PC-3 (cell line): ENCODE data around the gene IMPA2. TPM values are rescaled to one million over a fixed set of nuclear protein-coding genes. Genes with fewer than 3 reads are reported as not detected.

Experiments used
- ATAC-seq: fragments of 200-7000 bp; cut with Tn5 transposase; 2 replicates; pipeline ENCODE4 v1.9.1; 2020; ENCODE audit warnings: mild to moderate bottlenecking, moderate library complexity
- BruUV-seq: library from RNA; stranded (reverse); fragments of 400-500 nt; replicated peaks from 2 replicates; lab custom pipeline; 2021; lab: Mats Ljungman, UMichigan
- CTCF ChIA-PET: fragments of 300-600 bp; sonication (Branson Sonifier 250); formaldehyde crosslinking; loops from one replicate; lab custom pipeline; 2022; ENCODE audit warnings: antibody characterized with exemption; lab: Charles Lee
- POLR2A ChIA-PET: fragments of 300-600 bp; sonication (Branson Sonifier 250); formaldehyde crosslinking; loops from one replicate; lab custom pipeline; 2022; ENCODE audit warnings: antibody characterized with exemption; ENCODE audit not compliant: unreplicated experiment; lab: Charles Lee
- DNase-seq: peaks from one replicate; pipeline ENCODE4 v3.0.0-alpha.2; 2015
- H2AFZ ChIP-seq: fragments of 300-600 bp; sonication (generic); 2 replicates; pipeline ENCODE4 v1.6.0; 2016; ENCODE audit warnings: antibody characterized with exemption, low read length
- H3F3A ChIP-seq: fragments of 300-600 bp; sonication (generic); one replicate; pipeline ENCODE4 v1.6.0; 2017; ENCODE audit warnings: antibody characterized with exemption, low read length, control low read depth, mild to moderate bottlenecking; ENCODE audit not compliant: unreplicated experiment
- H3K27ac ChIP-seq: fragments of 300-600 bp; sonication (generic); 2 replicates; pipeline ENCODE4 v1.5.1; 2016; ENCODE audit warnings: mild to moderate bottlenecking, low read length
- H3K27me3 ChIP-seq: fragments of 300-600 bp; sonication (generic); 2 replicates; pipeline ENCODE4 v1.6.1; 2016; ENCODE audit warnings: low read length, mixed read lengths
- H3K36me3 ChIP-seq: fragments of 300-600 bp; sonication (generic); 2 replicates; pipeline ENCODE4 v1.6.1; 2016; ENCODE audit warnings: low read depth, mixed run types, low read length, mixed read lengths
- H3K4me1 ChIP-seq: fragments of 300-600 bp; sonication (generic); 2 replicates; pipeline ENCODE4 v1.5.1; 2016; ENCODE audit warnings: low read length; ENCODE audit not compliant: insufficient read depth
- H3K4me2 ChIP-seq: fragments of 300-600 bp; sonication (generic); 2 replicates; pipeline ENCODE4 v1.6.0; 2016; ENCODE audit warnings: low read length
- H3K4me3 ChIP-seq: fragments of 300-600 bp; sonication (generic); 2 replicates; pipeline ENCODE4 v1.5.1; 2016; ENCODE audit warnings: mild to moderate bottlenecking, low read length, mixed read lengths
- H3K79me2 ChIP-seq: fragments of 300-600 bp; sonication (generic); 2 replicates; pipeline ENCODE4 v1.6.1; 2017; ENCODE audit warnings: low read length, mixed read lengths
- H3K9ac ChIP-seq: fragments of 300-600 bp; sonication (generic); 2 replicates; pipeline ENCODE4 v1.6.0; 2016; ENCODE audit warnings: mild to moderate bottlenecking, low read length
- H3K9me2 ChIP-seq: fragments of 300-600 bp; sonication (generic); replicated peaks from 2 replicates; pipeline ENCODE4 v1.6.1; 2016; ENCODE audit warnings: mixed run types, low read length, mixed read lengths
- H3K9me3 ChIP-seq: fragments of 300-600 bp; sonication (generic); 2 replicates; pipeline ENCODE4 v1.6.1; 2016; ENCODE audit warnings: low read length, mixed read lengths
- H4K20me1 ChIP-seq: fragments of 300-600 bp; sonication (generic); 2 replicates; pipeline ENCODE4 v1.6.1; 2016; ENCODE audit warnings: low read length, mixed read lengths
- CTCF ChIP-seq: fragments of 300-600 bp; sonication (generic); conservative IDR thresholded peaks from 2 replicates; pipeline ENCODE4 v1.5.1; 2017; ENCODE audit warnings: antibody characterized with exemption, low read depth, mild to moderate bottlenecking, low read length
- EZH2 ChIP-seq: fragments of 300-600 bp; sonication (generic); IDR thresholded peaks from one replicate; pipeline ENCODE4 v1.6.1; 2017; ENCODE audit warnings: antibody characterized with exemption, mild to moderate bottlenecking, low read length; ENCODE audit not compliant: unreplicated experiment
- EZH2phosphoT487 ChIP-seq: fragments of 300-600 bp; sonication (generic); IDR thresholded peaks from 2 replicates; pipeline ENCODE4 v1.6.1; 2018; ENCODE audit warnings: mild to moderate bottlenecking, antibody characterized with exemption, low read length, borderline replicate concordance
- intact Hi-C: fragments of 100-400 bp; cut with micrococcal nuclease; formaldehyde crosslinking; loops from 2 replicates; pipeline ENCODE4 v1.9.0; 2023
- total RNA-seq: library from RNA; depleted of rRNA; stranded (reverse); fragments of >200 nt; gene quantifications from 2 replicates; pipeline ENCODE4 v1.2.3, GENCODE V29; 2014

IMPA2 gene
- total RNA-seq, 1 experiment from 2014 or later, result 38.2 TPM

GRCh38 chr18:12032786-12033642 lies 51.7 kb downstream of the IMPA2 start:
- Histone ChIP-seq H3K27ac (no peak overlapping the region), H3F3A (no peaks in the 10 kb centered on the region), H3K79me2 (no peaks in the 10 kb centered on the region), H3K4me1 (no peaks in the 10 kb centered on the region), H3K9me2 (no peaks in the 10 kb centered on the region), H3K27me3 (no peaks in the 10 kb centered on the region), H3K9me3 (no peaks in the 10 kb centered on the region), H3K36me3 (no peaks in the 10 kb centered on the region), H3K9ac (no peak overlapping the region), H4K20me1 (no peaks in the 10 kb centered on the region), H3K4me2 (no peak overlapping the region), H3K4me3 (no peak overlapping the region), H2AFZ (no peak overlapping the region)
- no peak for TF ChIP-seq EZH2
- TF ChIP-seq CTCF, result no peak
- no peak for TF ChIP-seq EZH2phosphoT487
- intact Hi-C loops, result loop anchor here (1.0 kb wide), 1 partner anchor 27 kb away; no protein-coding TSS in a partner anchor
- ChIA-PET CTCF (no interaction called here), POLR2A (no interaction called here)
- DNase-seq (peak; percentile 18), ATAC-seq (peak; percentile 67)
- BruUV-seq, result no TSS peak

GRCh38 chr18:12033643-12034025 lies 52.3 kb downstream of the IMPA2 start:
- no TSS peak for BruUV-seq
- Histone ChIP-seq H3K9ac (no peak overlapping the region), H3K4me2 (no peak overlapping the region), H3K4me3 (no peak overlapping the region), H3K9me3 (no peaks in the 10 kb centered on the region), H3K27ac (no peak overlapping the region), H3K27me3 (no peaks in the 10 kb centered on the region), H3K36me3 (no peaks in the 10 kb centered on the region), H3K9me2 (no peaks in the 10 kb centered on the region), H4K20me1 (no peaks in the 10 kb centered on the region), H3F3A (no peaks in the 10 kb centered on the region), H3K4me1 (no peaks in the 10 kb centered on the region; the same call in 1 of the 2 replicates), H2AFZ (no peak overlapping the region), H3K79me2 (no peaks in the 10 kb centered on the region)
- no peak for ATAC-seq
- ChIA-PET POLR2A (no interaction called here), CTCF (no interaction called here)
- no peak for DNase-seq
- intact Hi-C loops, result loop anchor here (1.0 kb wide), 1 partner anchor 27 kb away; no protein-coding TSS in a partner anchor
- TF ChIP-seq EZH2, result no peak
- TF ChIP-seq CTCF, result no peak
- no peak for TF ChIP-seq EZH2phosphoT487
